Uterus (tissue), 4 donors: Measurements from ENCODE around the gene GOLGA6L25. TPM values are rescaled to one million over a fixed set of nuclear protein-coding genes. Genes with fewer than 3 reads are reported as not detected.
"Not testable (repeated sequence)": the region's sequence is repeated elsewhere in the genome, so short reads cannot be mapped to it uniquely, and the experiment has no call there.

Experiments used
- DNase-seq, 2 donors: peaks; one replicate each; pipeline ENCODE4 v3.0.0-alpha.2; 2019 to 2020
- H3K27ac ChIP-seq, 2 donors: fragments of 200-600 bp; sonication (generic); 1 replicate in 1 of 2; 2 replicates in 1 of 2; pipeline ENCODE4 v1.5.1; 2016 to 2018
- H3K27me3 ChIP-seq, 2 donors: fragments of 200-600 bp; sonication (generic); one replicate each; pipeline ENCODE4 v1.5.1; 2018 to 2019; ENCODE audit warnings: control low read depth in 1 of 2
- H3K36me3 ChIP-seq, 2 donors: fragments of 200-600 bp; sonication (generic); one replicate each; pipeline ENCODE4 v1.5.1; 2019; ENCODE audit warnings: control low read depth in 1 of 2
- H3K4me1 ChIP-seq, 2 donors: fragments of 200-600 bp; sonication (generic); one replicate each; pipeline ENCODE4 v1.5.1; 2018 to 2019; ENCODE audit warnings: control low read depth in 1 of 2
- H3K4me3 ChIP-seq, 2 donors: fragments of 200-600 bp; sonication (generic); 1 replicate in 1 of 2; 2 replicates in 1 of 2; pipeline ENCODE4 v1.5.1; 2018 to 2019; ENCODE audit warnings: mild to moderate bottlenecking in 1 of 2
- H3K9me3 ChIP-seq, 2 donors: fragments of 200-600 bp; sonication (generic); one replicate each; pipeline ENCODE4 v1.5.1; 2019; ENCODE audit warnings: control low read depth in 1 of 2
- intact Hi-C: fragments of 100-400 bp; cut with DNase I; formaldehyde crosslinking; loops from one replicate; pipeline ENCODE4 v1.15.1; 2023; ENCODE audit warnings: low total_unique reads
- small RNA-seq: library from RNA; depleted of rRNA; stranded (forward); fragments of <200 nt; gene quantifications from one replicate; pipeline ENCODE3, GENCODE V24; 2016
- total RNA-seq, 4 donors: library from RNA; depleted of rRNA in 3 of 4; stranded (reverse); fragments of >200 nt in 3 of 4; gene quantifications; one replicate each; pipeline versions ENCODE4 v1.1.0 to v1.2.4, GENCODE V29; 2014 to 2023
- donor health status: DM: yes; HTN: yes; CAD: no.

GOLGA6L25 gene
- total RNA-seq, 4 donors from 2014 or later, result not detected

GRCh38 chr15:28602152-28602551 lies 48.8 kb downstream of the GOLGA6L25 start:
- H3K4me1 ChIP-seq, DNase-seq, H3K36me3 ChIP-seq, intact Hi-C loops, H3K9me3 ChIP-seq, H3K4me3 ChIP-seq, H3K27ac ChIP-seq, H3K27me3 ChIP-seq: not testable (repeated sequence)

Small RNA genes within 50 kb of the gene (small RNA-seq; reads per million reads assigned to genes)
- not detected for gene AC138749.2
- gene RF00017, result not detected

Other genes starting within 250 kb of the GOLGA6L25 start
- 10 to 100 TPM; 14.1 to 98.3 (median 58.6) TPM for gene HERC2, start 231.4 kb upstream of the GOLGA6L25 start, total RNA-seq
- gene GOLGA6L24, start 195.5 kb upstream of the GOLGA6L25 start, total RNA-seq, result not detected
- not detected for gene GOLGA8F, start 174.9 kb upstream of the GOLGA6L25 start, total RNA-seq
- not detected for gene GOLGA8G, start 20.6 kb upstream of the GOLGA6L25 start, total RNA-seq
- gene GOLGA8M, start 158.9 kb downstream of the GOLGA6L25 start, total RNA-seq, result 1 to 10 TPM in 2 of 4 donors, under 1 TPM in 1, not detected in 1; 0.26 to 5.1 (median 4.2) TPM